ENCODE results near the gene ARHGAP18.

- TF ChIP-seq CTCF (IDR thresholded peaks at IDR 0.05; ENCODE audit: insufficient read depth, low read depth, low read length) (no peak), EZH2 (IDR thresholded peaks at IDR 0.05; ENCODE audit: insufficient read depth, low read length) (no peak)
These were observed 81.7 kb downstream of the ARHGAP18 start for GRCh38 chr6:129628101-129628815.
